Neuronal stem cell (in vitro differentiated cells): ENCODE data around the gene CDCP2.

Experiments used
- DNase-seq: peaks from one replicate; pipeline ENCODE4 v3.0.0-alpha.2; 2013; ENCODE audit warnings: low spot score
- H2AFZ ChIP-seq: one replicate; pipeline ENCODE4 v1.6.1; 2013; ENCODE audit warnings: mild to moderate bottlenecking, low read length, inconsistent platforms
- H2AK5ac ChIP-seq: 2 replicates; pipeline ENCODE4 v1.6.1; 2013; ENCODE audit warnings: low read depth, mild to moderate bottlenecking, inconsistent platforms, low read length, moderate library complexity, mixed read lengths
- H2BK120ac ChIP-seq: 2 replicates; pipeline ENCODE4 v1.6.1; 2013; ENCODE audit warnings: low read depth, mild to moderate bottlenecking, inconsistent platforms, low read length, moderate library complexity, mixed read lengths
- H2BK12ac ChIP-seq: one replicate; pipeline ENCODE4 v1.6.1; 2013; ENCODE audit warnings: low read length, inconsistent platforms
- H2BK15ac ChIP-seq: 2 replicates; pipeline ENCODE4 v1.6.1; 2013; ENCODE audit warnings: mild to moderate bottlenecking, low read length, inconsistent platforms, mixed read lengths
- H2BK5ac ChIP-seq: one replicate; pipeline ENCODE4 v1.6.1; 2013; ENCODE audit warnings: inconsistent platforms, mild to moderate bottlenecking, low read length, moderate library complexity
- H3K14ac ChIP-seq: one replicate; pipeline ENCODE4 v1.6.1; 2013; ENCODE audit warnings: low read length, inconsistent platforms
- H3K18ac ChIP-seq: 2 replicates; pipeline ENCODE4 v1.6.1; 2013; ENCODE audit warnings: low read length, inconsistent platforms
- H3K23ac ChIP-seq: 2 replicates; pipeline ENCODE4 v1.6.1; 2013; ENCODE audit warnings: low read depth, mild to moderate bottlenecking, mixed read lengths, low read length, inconsistent platforms; ENCODE audit not compliant: poor library complexity
- H3K27ac ChIP-seq: replicated peaks from 3 replicates; pipeline ENCODE4 v1.5.1; 2013; ENCODE audit warnings: low read length, inconsistent platforms
- H3K27me3 ChIP-seq, 3 experiments: 2 replicates each; pipeline ENCODE4 v1.6.1; 2013; ENCODE audit warnings: low read length in 3 of 3, mild to moderate bottlenecking in 2 of 3, inconsistent platforms in 1 of 3, low read depth in 1 of 3, mixed read lengths in 1 of 3, moderate library complexity in 1 of 3; ENCODE audit not compliant: control insufficient read depth in 3 of 3, insufficient read depth in 3 of 3
- H3K36me3 ChIP-seq, 2 donors: replicated peaks in 1 of 2; 2 replicates each; pipeline ENCODE4 v1.6.1; 2013; ENCODE audit warnings: low read length in 2 of 2; ENCODE audit not compliant: control insufficient read depth in 2 of 2, insufficient read depth in 2 of 2
- H3K4ac ChIP-seq: 2 replicates; pipeline ENCODE4 v1.6.1; 2013; ENCODE audit warnings: inconsistent platforms, mild to moderate bottlenecking, low read length, moderate library complexity
- H3K4me1 ChIP-seq, 2 donors: 1 replicate in 1 of 2; 2 replicates in 1 of 2; pipeline ENCODE4 v1.6.1; 2013; ENCODE audit warnings: low read length in 2 of 2, low read depth in 1 of 2; ENCODE audit not compliant: control insufficient read depth in 2 of 2, insufficient read depth in 1 of 2
- H3K4me2 ChIP-seq: one replicate; pipeline ENCODE4 v1.6.1; 2013; ENCODE audit warnings: mild to moderate bottlenecking, low read length, inconsistent platforms; ENCODE audit not compliant: insufficient read depth, poor library complexity, severe bottlenecking
- H3K4me3 ChIP-seq, 2 donors: 2 replicates each; pipeline ENCODE4 v1.5.1; 2013; ENCODE audit warnings: low read length in 2 of 2, mild to moderate bottlenecking in 2 of 2, inconsistent platforms in 1 of 2, moderate library complexity in 1 of 2
- H3K79me1 ChIP-seq: one replicate; pipeline ENCODE4 v1.6.1; 2013; ENCODE audit warnings: low read depth, mild to moderate bottlenecking, inconsistent platforms, low read length, moderate library complexity
- H3K9ac ChIP-seq: one replicate; pipeline ENCODE4 v1.6.1; 2013; ENCODE audit warnings: mild to moderate bottlenecking, low read depth, low read length, inconsistent platforms; ENCODE audit not compliant: poor library complexity
- H3K9me3 ChIP-seq, 2 donors: replicated peaks in 1 of 2; 2 replicates each; pipeline versions ENCODE3 to v1.6.1; 2013; ENCODE audit warnings: low read length in 2 of 2, mild to moderate bottlenecking in 2 of 2, inconsistent platforms in 1 of 2, low read depth in 1 of 2, mixed read lengths in 1 of 2, moderate library complexity in 1 of 2; ENCODE audit not compliant: control insufficient read depth in 2 of 2, insufficient read depth in 1 of 2
- H4K8ac ChIP-seq: one replicate; pipeline ENCODE4 v1.6.1; 2013; ENCODE audit warnings: low read depth, mild to moderate bottlenecking, inconsistent platforms, low read length, moderate library complexity
- H4K91ac ChIP-seq: one replicate; pipeline ENCODE4 v1.6.1; 2013; ENCODE audit warnings: low read length, low read depth, mild to moderate bottlenecking, inconsistent platforms; ENCODE audit not compliant: poor library complexity
- WGBS, 2 donors: extraction: QIAGEN DNeasy Blood & Tissue Kit; methylation state at CpG; one replicate each; pipeline ENCODE4 v1.1.7; 2013; ENCODE audit warnings: missing lambda C conversion rate in 2 of 2, mixed read lengths in 1 of 2; ENCODE audit not compliant: insufficient read length in 2 of 2, insufficient replicate concordance in 1 of 2; ENCODE audit errors: extremely low coverage in 2 of 2; 5-methylcytosine and 5-hydroxymethylcytosine counted together

The CDCP2 gene

DNA sequence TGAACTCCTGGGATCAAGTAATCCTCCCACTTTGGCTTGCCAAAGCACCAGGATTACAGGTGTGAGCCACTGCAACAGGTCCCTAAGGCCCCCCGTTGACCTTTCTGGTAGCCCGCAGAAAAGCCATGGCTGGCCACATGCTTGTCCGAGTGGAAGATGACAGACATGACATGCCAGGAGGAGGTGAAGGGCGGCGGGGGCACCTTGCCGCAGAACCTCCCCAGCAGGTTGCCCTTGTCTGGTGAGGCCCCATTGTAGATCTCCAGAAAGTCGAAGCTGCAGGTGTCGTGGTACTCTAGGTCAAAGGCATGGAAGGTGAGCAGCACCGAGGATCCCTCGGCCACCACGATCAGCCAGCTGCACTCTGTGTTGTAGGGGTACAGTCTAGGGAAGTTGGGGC is 8.4 kb downstream of the CDCP2 start:
- Histone ChIP-seq H3K4me2 (no peak overlapping the region), H3K4ac (no peak overlapping the region), H3K14ac (peak overlapping the region; percentile 26), H2BK15ac (no peak overlapping the region), H4K8ac (peak overlapping the region; percentile 65), H2AFZ (no peak overlapping the region), H2BK5ac (no peak overlapping the region), H3K4me1 (no peaks in the 10 kb centered on the region), H3K27ac (no peak overlapping the region), H3K9ac (no peak overlapping the region), H4K91ac (no peak overlapping the region), H3K18ac (no peak overlapping the region), H3K79me1 (peaks cover 1% of the 10 kb centered on the region), H3K27me3 (peaks cover 0 to 7% (median 0%) of the 10 kb centered on the region in 3 experiments), H2AK5ac (peak overlapping the region; percentile 30), H3K36me3 (no peaks in the 10 kb centered on the region), H2BK120ac (no peak overlapping the region), H3K23ac (no peak overlapping the region), H3K4me3 (no peak overlapping the region), H2BK12ac (no peak overlapping the region), H3K9me3 (no peaks in the 10 kb centered on the region)
- no CpG with 5 or more reads among the region's 11 CpGs for WGBS, 2 donors
- DNase-seq = no peak

GRCh38 chr1:54142146-54142900 is 10.5 kb downstream of the CDCP2 start:
- Histone ChIP-seq H3K23ac (no peak overlapping the region), H3K4me1 (peaks cover 4 to 5% of the 10 kb centered on the region in 2 donors), H2AFZ (no peak overlapping the region), H2AK5ac (no peak overlapping the region), H3K4me2 (no peak overlapping the region), H2BK12ac (no peak overlapping the region), H3K27ac (no peak overlapping the region), H3K4me3 (no peak overlapping the region), H3K4ac (no peak overlapping the region), H3K79me1 (peaks cover 1% of the 10 kb centered on the region), H2BK120ac (no peak overlapping the region), H3K27me3 (peaks cover 0 to 7% (median 0%) of the 10 kb centered on the region in 3 experiments), H3K36me3 (no peaks in the 10 kb centered on the region), H3K18ac (no peak overlapping the region), H3K9me3 (peaks cover 0 to 2% of the 10 kb centered on the region in 2 donors), H2BK5ac (no peak overlapping the region), H4K91ac (no peak overlapping the region), H2BK15ac (no peak overlapping the region), H4K8ac (no peak overlapping the region), H3K9ac (no peak overlapping the region), H3K14ac (no peak overlapping the region)
- no peak for DNase-seq
- no CpG with 5 or more reads among the region's 9 CpGs for WGBS, 2 donors

DNA sequence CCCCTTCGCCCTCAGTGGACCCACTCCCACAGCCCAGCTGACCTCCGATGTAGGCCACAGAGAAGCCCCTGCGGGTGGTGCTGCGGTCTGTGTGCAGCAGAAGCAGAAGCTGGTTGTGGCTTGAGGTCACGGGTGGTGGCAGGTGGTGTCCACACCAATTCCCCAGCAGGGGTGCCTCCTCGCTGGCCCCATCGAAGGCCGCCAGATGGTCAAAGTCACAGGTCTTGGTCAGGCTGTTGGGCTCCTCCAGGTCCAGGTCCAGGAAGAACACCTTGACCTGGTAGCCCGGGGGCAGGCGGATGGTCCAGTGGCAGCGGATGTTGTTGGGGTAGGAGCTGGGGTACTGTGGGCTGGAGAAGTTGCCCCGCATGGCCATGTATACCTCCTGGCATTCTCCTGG is 13.1 kb downstream of the CDCP2 start:
- H3K23ac ChIP-seq = no peak overlapping the region
- peak overlapping the region; percentile 37 for H2AK5ac ChIP-seq
- H4K8ac ChIP-seq = no peak overlapping the region
- no peak overlapping the region for H2BK120ac ChIP-seq
- H3K27me3 ChIP-seq = peaks cover 0 to 7% (median 0%) of the 10 kb centered on the region in 3 experiments
- H3K4me2 ChIP-seq = no peak overlapping the region
- H4K91ac ChIP-seq = no peak overlapping the region
- peaks cover 0 to 2% of the 10 kb centered on the region in 2 donors for H3K9me3 ChIP-seq
- peaks cover 1% of the 10 kb centered on the region for H3K79me1 ChIP-seq
- no CpG with 5 or more reads among the region's 12 CpGs for WGBS, 2 donors
- no peak overlapping the region for H2AFZ ChIP-seq
- H3K4me1 ChIP-seq = peaks cover 24 to 25% of the 10 kb centered on the region in 2 donors
- no peak for DNase-seq
- no peak overlapping the region for H2BK5ac ChIP-seq
- no peak overlapping the region for H3K27ac ChIP-seq
- no peak overlapping the region for H3K14ac ChIP-seq
- H3K4me3 ChIP-seq = no peak overlapping the region
- H2BK12ac ChIP-seq = peak overlapping the region; percentile 50
- H3K36me3 ChIP-seq = no peaks in the 10 kb centered on the region
- peak overlapping the region; percentile 54 for H2BK15ac ChIP-seq
- H3K18ac ChIP-seq = peak overlapping the region; percentile 62
- H3K4ac ChIP-seq = no peak overlapping the region
- H3K9ac ChIP-seq = no peak overlapping the region

GRCh38 chr1:54138994-54139393 is 13.8 kb downstream of the CDCP2 start:
- H3K4me1 ChIP-seq = peaks cover 24 to 27% of the 10 kb centered on the region in 2 donors

More at GRCh38 chr1:54138994-54139393, 13.8 kb downstream of the CDCP2 start:
- H3K18ac ChIP-seq = no peak overlapping the region
- peak overlapping the region; percentile 43 for H2AK5ac ChIP-seq
- peaks cover 0 to 7% (median 0%) of the 10 kb centered on the region in 3 experiments for H3K27me3 ChIP-seq
- H4K91ac ChIP-seq = no peak overlapping the region
- H3K9me3 ChIP-seq = peaks cover 0 to 2% of the 10 kb centered on the region in 2 donors
- H3K27ac ChIP-seq = no peak overlapping the region
- H2BK5ac ChIP-seq = no peak overlapping the region
- no peaks in the 10 kb centered on the region for H3K36me3 ChIP-seq
- no peak overlapping the region for H3K4ac ChIP-seq
- H3K79me1 ChIP-seq = no peaks in the 10 kb centered on the region
- no peak overlapping the region for H2AFZ ChIP-seq
- H3K23ac ChIP-seq = no peak overlapping the region
- no CpG with 5 or more reads among the region's 1 CpG for WGBS, 2 donors
- H3K4me2 ChIP-seq = no peak overlapping the region
- H2BK15ac ChIP-seq = no peak overlapping the region
- H2BK120ac ChIP-seq = no peak overlapping the region
- H4K8ac ChIP-seq = no peak overlapping the region
- no peak overlapping the region for H3K4me3 ChIP-seq
- H2BK12ac ChIP-seq = no peak overlapping the region
- no peak for DNase-seq
- H3K9ac ChIP-seq = no peak overlapping the region
- no peak overlapping the region for H3K14ac ChIP-seq
